GM12878 (cell line): ENCODE data around the gene HNRNPA1. TPM values are rescaled to one million over a fixed set of nuclear protein-coding genes. Genes with fewer than 3 reads are reported as not detected.
A peak's percentile ranks its signal among the peaks of the same experiment; 100 is the strongest.

Source experiments
- NR2F1 ChIP-seq: fragments of 450-650 bp; conservative IDR thresholded peaks from 2 replicates; pipeline ENCODE4 v1.6.1; 2017; ENCODE audit warnings: mild to moderate bottlenecking
- polyA plus RNA-seq, 11 experiments: library from polyadenylated mRNA; depleted of rRNA in 4 of 11; unstranded in 6 of 11; stranded (reverse) in 5 of 11; fragments of >200 nt; fragmentation: Nextera tagmentation in 4 of 11; fragmentation: Illumina TruSeq in 1 of 11; extraction: Ambion mirVana in 4 of 11; extraction: Trizol in 1 of 11; gene quantifications; 1 replicate in 1 of 11; 2 replicates in 10 of 11; pipeline versions ENCODE4 v1.2.1 to v1.2.3, GENCODE V29; 2011 to 2016; ENCODE audit warnings: inconsistent platforms in 2 of 11, missing spikeins in 2 of 11, low read depth in 1 of 11
- total RNA-seq, 4 experiments: library from RNA; depleted of rRNA in 3 of 4; stranded (reverse); fragments of >200 nt in 3 of 4; fragmentation: Illumina TruSeq in 1 of 4; extraction: Trizol in 1 of 4; gene quantifications; 2 replicates each; pipeline versions ENCODE4 v1.2.1 to v1.2.3, GENCODE V29; 2013 to 2021
- TF ChIP-seq, protein P1 (sequence below): IDR thresholded peaks from 2 replicates; pipeline ENCODE4 v1.6.1; 2012; ENCODE audit warnings: low read length, inconsistent platforms
- TF ChIP-seq, protein P2 (sequence below): fragments of 450-650 bp; formaldehyde crosslinking; IDR thresholded peaks from 2 replicates; pipeline ENCODE4 v1.5.0; 2022; ENCODE audit warnings: mild to moderate bottlenecking, missing genetic modification characterization

Gene HNRNPA1
- total and polyA plus RNA-seq, 10 of the 15 experiments (the other 5 are each of a cell fraction or from before 2014, with no cell fraction given) = 630 to 2,342 (median 1,407) TPM

DNA sequence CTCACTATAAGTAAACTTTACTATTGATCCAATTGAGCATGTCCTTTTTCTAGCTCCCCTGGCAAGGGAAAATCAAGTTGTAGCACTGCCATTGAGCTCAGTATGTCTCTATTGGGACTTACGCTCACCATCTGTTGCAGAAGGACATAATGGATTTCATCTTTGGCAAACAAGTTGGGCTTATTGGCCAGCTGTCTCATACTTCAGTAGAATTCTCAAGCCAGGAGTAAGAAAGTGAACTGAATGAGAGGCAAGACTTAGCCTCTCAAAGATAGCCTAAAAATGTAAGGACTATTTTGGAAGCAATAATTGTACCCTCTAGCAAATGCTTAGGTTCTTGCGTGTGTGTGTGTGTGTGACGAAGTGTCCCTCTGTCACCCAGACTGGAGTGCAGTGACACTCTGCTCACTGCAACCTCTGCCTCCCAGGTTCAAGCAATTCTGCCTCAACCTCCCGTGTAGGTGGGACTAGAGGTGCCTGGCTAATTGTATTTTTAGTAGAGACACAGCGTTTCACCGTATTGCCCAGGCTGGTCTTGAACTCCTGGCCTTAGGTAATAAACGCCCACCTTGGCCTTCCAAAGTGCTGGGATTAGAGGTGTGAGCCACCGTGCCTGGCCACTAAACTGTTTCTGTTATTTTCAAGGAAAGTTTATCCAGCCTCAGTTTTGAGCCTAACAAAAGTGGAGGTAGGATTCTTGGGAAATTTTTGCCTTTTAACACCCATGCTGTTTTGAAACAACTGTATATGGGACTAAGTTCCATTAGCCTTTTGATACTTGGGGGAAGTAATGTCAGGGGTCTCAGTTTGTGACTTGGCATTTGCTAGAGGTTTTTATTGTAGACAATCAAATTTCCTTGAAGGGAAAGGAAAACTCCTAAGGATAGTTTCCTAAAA is 7.0 kb downstream of the HNRNPA1 start (continued):
- TF ChIP-seq, protein P1, sequence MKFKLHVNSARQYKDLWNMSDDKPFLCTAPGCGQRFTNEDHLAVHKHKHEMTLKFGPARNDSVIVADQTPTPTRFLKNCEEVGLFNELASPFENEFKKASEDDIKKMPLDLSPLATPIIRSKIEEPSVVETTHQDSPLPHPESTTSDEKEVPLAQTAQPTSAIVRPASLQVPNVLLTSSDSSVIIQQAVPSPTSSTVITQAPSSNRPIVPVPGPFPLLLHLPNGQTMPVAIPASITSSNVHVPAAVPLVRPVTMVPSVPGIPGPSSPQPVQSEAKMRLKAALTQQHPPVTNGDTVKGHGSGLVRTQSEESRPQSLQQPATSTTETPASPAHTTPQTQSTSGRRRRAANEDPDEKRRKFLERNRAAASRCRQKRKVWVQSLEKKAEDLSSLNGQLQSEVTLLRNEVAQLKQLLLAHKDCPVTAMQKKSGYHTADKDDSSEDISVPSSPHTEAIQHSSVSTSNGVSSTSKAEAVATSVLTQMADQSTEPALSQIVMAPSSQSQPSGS = peak; percentile 35; the same call in 1 of the 2 replicates
- TF ChIP-seq NR2F1 = no peak
- TF ChIP-seq, protein P2, sequence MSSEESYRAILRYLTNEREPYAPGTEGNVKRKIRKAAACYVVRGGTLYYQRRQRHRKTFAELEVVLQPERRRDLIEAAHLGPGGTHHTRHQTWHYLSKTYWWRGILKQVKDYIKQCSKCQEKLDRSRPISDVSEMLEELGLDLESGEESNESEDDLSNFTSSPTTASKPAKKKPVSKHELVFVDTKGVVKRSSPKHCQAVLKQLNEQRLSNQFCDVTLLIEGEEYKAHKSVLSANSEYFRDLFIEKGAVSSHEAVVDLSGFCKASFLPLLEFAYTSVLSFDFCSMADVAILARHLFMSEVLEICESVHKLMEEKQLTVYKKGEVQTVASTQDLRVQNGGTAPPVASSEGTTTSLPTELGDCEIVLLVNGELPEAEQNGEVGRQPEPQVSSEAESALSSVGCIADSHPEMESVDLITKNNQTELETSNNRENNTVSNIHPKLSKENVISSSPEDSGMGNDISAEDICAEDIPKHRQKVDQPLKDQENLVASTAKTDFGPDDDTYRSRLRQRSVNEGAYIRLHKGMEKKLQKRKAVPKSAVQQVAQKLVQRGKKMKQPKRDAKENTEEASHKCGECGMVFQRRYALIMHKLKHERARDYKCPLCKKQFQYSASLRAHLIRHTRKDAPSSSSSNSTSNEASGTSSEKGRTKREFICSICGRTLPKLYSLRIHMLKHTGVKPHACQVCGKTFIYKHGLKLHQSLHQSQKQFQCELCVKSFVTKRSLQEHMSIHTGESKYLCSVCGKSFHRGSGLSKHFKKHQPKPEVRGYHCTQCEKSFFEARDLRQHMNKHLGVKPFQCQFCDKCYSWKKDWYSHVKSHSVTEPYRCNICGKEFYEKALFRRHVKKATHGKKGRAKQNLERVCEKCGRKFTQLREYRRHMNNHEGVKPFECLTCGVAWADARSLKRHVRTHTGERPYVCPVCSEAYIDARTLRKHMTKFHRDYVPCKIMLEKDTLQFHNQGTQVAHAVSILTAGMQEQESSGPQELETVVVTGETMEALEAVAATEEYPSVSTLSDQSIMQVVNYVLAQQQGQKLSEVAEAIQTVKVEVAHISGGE (CRISPR knock-in tag) = no peak
